KMS-11 (cell line): ENCODE data around the gene GULP1.

Source experiments
- H2AFZ ChIP-seq: fragments of 200-600 bp; sonication (generic); 2 replicates; pipeline ENCODE4 v1.6.1; 2016; ENCODE audit warnings: antibody characterized with exemption, mixed run types, low read depth
- H3K27ac ChIP-seq: fragments of 200-600 bp; sonication (generic); 2 replicates; pipeline ENCODE4 v1.6.1; 2016; ENCODE audit warnings: mild to moderate bottlenecking, mixed run types
- H3K27me3 ChIP-seq: fragments of 200-600 bp; sonication (generic); 2 replicates; pipeline ENCODE4 v1.6.1; 2017; ENCODE audit warnings: mild to moderate bottlenecking, low read depth, mixed run types, moderate library complexity; ENCODE audit not compliant: insufficient read depth
- H3K36me3 ChIP-seq: fragments of 200-600 bp; sonication (generic); 2 replicates; pipeline ENCODE4 v1.6.1; 2017; ENCODE audit warnings: mild to moderate bottlenecking, mixed run types; ENCODE audit not compliant: insufficient read depth
- H3K4me1 ChIP-seq: fragments of 200-600 bp; sonication (generic); 2 replicates; pipeline ENCODE4 v1.6.1; 2016; ENCODE audit warnings: mild to moderate bottlenecking, low read depth, mixed run types; ENCODE audit not compliant: poor library complexity, severe bottlenecking
- H3K4me2 ChIP-seq: fragments of 200-600 bp; sonication (generic); 2 replicates; pipeline ENCODE4 v1.7.0; 2016; ENCODE audit warnings: mild to moderate bottlenecking, mixed run types
- H3K4me3 ChIP-seq: fragments of 200-600 bp; sonication (generic); IDR thresholded peaks from 2 replicates; pipeline ENCODE4 v1.6.1; 2017; ENCODE audit warnings: low read depth, low read length, mixed read lengths; ENCODE audit not compliant: insufficient read depth
- H3K79me2 ChIP-seq: fragments of 200-600 bp; sonication (generic); 2 replicates; pipeline ENCODE4 v1.6.1; 2016; ENCODE audit warnings: low read depth, mixed run types; ENCODE audit not compliant: insufficient read depth
- H3K9ac ChIP-seq: fragments of 200-600 bp; sonication (generic); 2 replicates; pipeline ENCODE4 v1.6.1; 2016; ENCODE audit warnings: mild to moderate bottlenecking, mixed run types
- H4K20me1 ChIP-seq: fragments of 200-600 bp; sonication (generic); 2 replicates; pipeline ENCODE4 v1.6.1; 2016; ENCODE audit warnings: mild to moderate bottlenecking, mixed run types; ENCODE audit not compliant: insufficient read depth
- TF ChIP-seq, protein P1 (sequence below): fragments of 200-600 bp; sonication (generic); conservative IDR thresholded peaks from 2 replicates; pipeline ENCODE4 v1.6.1; 2017; ENCODE audit warnings: low read depth, mild to moderate bottlenecking, antibody characterized with exemption, low read length, moderate library complexity, mixed read lengths

The GULP1 gene

DNA sequence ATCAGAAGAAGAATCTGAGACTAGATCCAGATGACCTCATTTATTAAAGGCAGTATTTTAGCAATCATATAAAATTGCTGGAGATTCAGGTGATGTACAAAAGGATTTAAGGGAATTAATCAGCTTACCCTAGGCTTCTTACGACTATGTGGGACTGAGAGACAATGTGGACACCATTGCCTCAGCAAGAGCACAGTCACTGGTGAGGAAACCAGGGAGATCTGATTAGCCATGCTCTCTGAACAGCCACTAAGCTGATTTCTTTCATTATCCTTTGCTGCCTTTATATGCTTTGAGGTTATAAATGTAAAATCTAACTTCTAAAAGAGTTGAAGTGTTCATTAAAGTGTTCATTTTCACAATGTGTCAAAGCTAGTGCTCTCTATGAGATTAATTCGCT is 22.7 kb upstream of the GULP1 start:
- Histone ChIP-seq H3K79me2 (no peaks in the 10 kb centered on the region), H3K4me3 (no peak overlapping the region)

DNA sequence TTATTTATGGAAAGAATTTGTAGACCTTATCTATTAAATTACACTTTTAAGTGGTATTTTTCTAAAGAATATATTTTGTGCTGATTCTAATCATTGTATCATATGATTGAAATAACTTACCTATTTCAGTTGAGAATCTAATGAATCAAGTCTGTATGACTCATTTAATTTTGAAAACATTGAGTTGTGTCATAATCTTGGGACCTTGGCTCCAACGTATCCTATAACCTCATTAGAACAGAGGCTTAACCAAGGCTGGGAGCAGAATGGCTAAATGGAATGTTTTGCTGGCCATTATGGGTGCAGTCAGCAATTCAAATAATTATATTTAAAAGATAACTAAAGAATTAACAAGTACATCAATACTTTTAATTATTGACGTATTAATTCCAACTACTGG is 19.6 kb upstream of the GULP1 start:
- no peak overlapping the region for H3K9ac ChIP-seq
- H3K36me3 ChIP-seq: no peaks in the 10 kb centered on the region
- H3K79me2 ChIP-seq: no peaks in the 10 kb centered on the region
- no peak overlapping the region for H3K4me3 ChIP-seq
- no peak overlapping the region for H2AFZ ChIP-seq
- no peaks in the 10 kb centered on the region for H4K20me1 ChIP-seq
- no peak overlapping the region for H3K4me2 ChIP-seq
- H3K4me1 ChIP-seq: no peaks in the 10 kb centered on the region
- H3K27ac ChIP-seq: no peak overlapping the region
- TF ChIP-seq, protein P1, sequence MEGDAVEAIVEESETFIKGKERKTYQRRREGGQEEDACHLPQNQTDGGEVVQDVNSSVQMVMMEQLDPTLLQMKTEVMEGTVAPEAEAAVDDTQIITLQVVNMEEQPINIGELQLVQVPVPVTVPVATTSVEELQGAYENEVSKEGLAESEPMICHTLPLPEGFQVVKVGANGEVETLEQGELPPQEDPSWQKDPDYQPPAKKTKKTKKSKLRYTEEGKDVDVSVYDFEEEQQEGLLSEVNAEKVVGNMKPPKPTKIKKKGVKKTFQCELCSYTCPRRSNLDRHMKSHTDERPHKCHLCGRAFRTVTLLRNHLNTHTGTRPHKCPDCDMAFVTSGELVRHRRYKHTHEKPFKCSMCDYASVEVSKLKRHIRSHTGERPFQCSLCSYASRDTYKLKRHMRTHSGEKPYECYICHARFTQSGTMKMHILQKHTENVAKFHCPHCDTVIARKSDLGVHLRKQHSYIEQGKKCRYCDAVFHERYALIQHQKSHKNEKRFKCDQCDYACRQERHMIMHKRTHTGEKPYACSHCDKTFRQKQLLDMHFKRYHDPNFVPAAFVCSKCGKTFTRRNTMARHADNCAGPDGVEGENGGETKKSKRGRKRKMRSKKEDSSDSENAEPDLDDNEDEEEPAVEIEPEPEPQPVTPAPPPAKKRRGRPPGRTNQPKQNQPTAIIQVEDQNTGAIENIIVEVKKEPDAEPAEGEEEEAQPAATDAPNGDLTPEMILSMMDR: no peak
- H3K27me3 ChIP-seq: no peaks in the 10 kb centered on the region

More for the DNA sequence above, 22.7 kb upstream of the GULP1 start:
- Histone ChIP-seq H2AFZ (no peak overlapping the region), H3K9ac (no peak overlapping the region), H3K36me3 (no peaks in the 10 kb centered on the region), H3K4me2 (no peak overlapping the region), H3K27ac (no peak overlapping the region), H3K27me3 (no peaks in the 10 kb centered on the region), H3K4me1 (no peaks in the 10 kb centered on the region), H4K20me1 (no peaks in the 10 kb centered on the region)
- TF ChIP-seq, protein P1: no peak

DNA sequence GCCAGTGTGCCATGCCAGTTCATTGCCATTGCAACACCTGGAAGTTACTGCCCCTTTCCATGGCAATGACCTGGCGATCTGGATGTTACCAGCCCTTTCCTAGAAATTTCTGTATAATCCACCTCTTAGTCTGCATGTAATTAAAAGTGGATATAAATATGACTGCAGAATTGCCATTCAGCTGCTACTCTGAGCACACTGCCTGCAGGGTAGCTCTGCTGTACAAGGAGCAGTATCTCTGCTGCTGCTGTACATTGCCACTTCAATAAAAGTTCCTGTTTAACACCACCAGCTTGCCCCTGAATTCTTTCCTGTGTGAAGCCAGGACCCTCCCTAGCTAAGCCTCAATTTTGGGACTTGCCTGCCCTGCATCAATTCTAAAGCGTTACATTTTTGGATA is 17.4 kb upstream of the GULP1 start:
- Histone ChIP-seq H3K4me2 (no peak overlapping the region), H3K4me3 (no peak overlapping the region), H3K79me2 (no peaks in the 10 kb centered on the region), H3K36me3 (no peaks in the 10 kb centered on the region), H4K20me1 (no peaks in the 10 kb centered on the region), H3K4me1 (no peaks in the 10 kb centered on the region), H3K27me3 (no peaks in the 10 kb centered on the region), H3K27ac (no peak overlapping the region), H2AFZ (no peak overlapping the region), H3K9ac (no peak overlapping the region)
- TF ChIP-seq, protein P1: no peak

DNA sequence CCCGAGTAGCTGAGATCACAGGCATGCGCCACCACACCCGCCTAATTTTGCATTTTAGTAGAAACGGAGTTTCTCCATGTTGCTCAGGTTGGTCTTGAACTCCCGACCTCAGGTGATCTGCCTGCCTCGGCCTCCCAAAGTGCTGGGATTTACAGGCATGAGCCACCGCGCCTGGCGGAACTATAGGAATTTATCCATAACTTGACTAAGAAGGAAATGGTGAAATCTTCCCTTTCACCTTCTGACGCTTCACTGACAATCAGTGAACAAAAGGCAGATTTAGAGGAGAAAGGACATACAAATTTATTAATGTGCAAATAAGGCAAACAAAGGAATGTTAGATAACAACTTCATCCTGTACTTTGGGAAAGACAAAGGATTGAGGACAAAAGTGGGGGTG is 15.4 kb upstream of the GULP1 start:
- H3K27ac ChIP-seq: no peak overlapping the region
- no peak overlapping the region for H3K9ac ChIP-seq
- no peaks in the 10 kb centered on the region for H3K79me2 ChIP-seq
- TF ChIP-seq, protein P1: no peak
- no peaks in the 10 kb centered on the region for H3K4me1 ChIP-seq
- no peak overlapping the region for H2AFZ ChIP-seq
- H3K4me3 ChIP-seq: no peak overlapping the region
- no peak overlapping the region for H3K4me2 ChIP-seq
- no peaks in the 10 kb centered on the region for H3K27me3 ChIP-seq
- no peaks in the 10 kb centered on the region for H4K20me1 ChIP-seq
- H3K36me3 ChIP-seq: no peaks in the 10 kb centered on the region
